ENCODE measurements around the gene CDK5RAP2.
"Not testable (repeated sequence)": the region's sequence is repeated elsewhere in the genome, so short reads cannot be mapped to it uniquely, and the experiment has no call there.

CDK5RAP2 gene

GRCh38 chr9:120541921-120542320 lies 38.0 kb downstream of the CDK5RAP2 start:
- DNase-seq, result no peak

DNA sequence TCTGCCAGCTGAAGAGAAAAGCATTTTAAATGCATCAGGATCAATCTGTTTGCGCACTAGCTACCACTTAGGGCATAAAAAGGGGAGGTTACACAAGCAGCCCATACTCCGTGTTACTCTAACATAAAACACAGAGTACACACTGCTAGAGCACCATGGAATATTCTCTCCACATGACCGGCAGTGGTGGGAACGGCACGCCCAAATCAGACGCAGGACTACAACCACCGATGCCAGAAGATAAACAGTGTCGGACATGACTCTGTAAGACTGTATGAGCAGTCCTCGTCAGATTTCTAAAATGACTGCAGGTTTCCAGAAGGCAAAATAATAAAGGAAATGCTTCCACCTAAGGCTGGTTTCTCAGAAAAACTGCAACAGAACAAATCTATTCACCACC lies 40.0 kb downstream of the CDK5RAP2 start:
- no peak for DNase-seq

- DNase-seq, result no peak
Measured at GRCh38 chr9:120538339-120538738, 41.6 kb downstream of the CDK5RAP2 start.

DNA sequence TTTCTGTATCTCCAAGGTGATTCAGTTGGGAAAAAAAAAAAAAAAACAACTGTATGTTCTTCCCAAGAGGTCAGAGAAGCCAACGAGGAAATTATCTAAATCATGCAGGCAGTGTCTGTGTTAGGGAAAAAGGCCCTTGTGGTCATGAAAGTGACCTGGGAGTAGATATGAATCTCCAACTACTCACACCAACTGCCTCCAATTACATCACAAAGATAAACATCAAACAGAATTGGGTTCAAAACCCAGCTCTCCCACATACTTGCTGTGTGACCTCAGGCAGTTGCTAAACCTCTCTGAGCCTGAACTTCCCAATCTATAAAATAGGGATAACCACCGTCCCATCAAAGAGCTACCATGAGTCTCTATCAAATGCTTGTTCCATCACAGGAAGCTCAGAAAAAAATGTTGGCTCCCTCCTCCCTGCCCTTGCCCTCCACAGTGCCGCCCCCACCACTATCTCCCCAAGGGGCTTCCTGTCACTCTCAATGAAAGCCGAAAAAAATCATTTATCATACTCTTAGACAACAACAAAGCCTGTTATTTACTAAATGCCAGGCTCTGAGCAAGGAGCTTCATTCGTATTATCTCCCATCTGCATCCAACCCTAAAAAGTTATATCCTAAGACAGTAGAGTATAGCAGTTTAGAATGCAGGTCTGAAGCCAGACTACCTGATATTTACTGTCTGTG lies 42.9 kb downstream of the CDK5RAP2 start:
- no peak for DNase-seq

DNA sequence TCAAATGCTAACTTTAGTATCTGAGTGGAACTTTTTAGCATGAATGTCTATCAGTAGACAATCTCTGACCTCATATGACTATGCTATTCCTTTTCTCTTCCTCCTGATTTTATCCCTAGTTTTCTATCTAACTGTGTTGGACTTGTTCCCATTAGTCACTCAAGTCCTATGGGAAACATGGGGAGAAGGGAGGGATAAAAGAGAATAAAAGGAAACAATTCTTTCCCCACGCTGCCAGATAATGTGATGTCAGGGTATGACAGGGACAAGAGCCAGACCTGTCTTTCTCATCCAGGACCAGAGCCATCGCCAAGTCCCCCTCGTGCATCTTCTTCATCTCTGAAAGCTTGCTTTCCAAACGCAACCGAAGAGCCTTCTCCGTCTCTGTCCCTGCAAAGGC lies 43.9 kb downstream of the CDK5RAP2 start:
- no peak for DNase-seq

DNA sequence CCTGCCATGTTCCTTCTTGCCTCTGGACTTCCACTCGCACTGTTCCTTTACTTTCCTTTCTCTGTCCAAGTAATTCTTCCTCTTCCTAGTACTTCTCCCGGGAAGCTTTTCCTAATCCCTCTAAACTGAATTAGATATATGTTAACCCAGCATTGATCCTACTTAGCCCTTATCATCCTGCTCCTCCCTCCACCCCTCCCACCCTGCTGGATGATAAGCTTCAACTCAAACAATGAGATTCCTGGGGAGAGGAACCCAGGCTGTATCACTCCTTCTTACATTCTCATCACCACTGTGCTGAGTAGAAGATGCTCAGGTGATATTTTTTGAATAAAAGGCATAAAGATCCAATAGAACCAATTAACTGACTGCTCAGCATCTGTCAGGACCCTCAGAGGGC lies 45.7 kb downstream of the CDK5RAP2 start:
- no peak for DNase-seq

DNA sequence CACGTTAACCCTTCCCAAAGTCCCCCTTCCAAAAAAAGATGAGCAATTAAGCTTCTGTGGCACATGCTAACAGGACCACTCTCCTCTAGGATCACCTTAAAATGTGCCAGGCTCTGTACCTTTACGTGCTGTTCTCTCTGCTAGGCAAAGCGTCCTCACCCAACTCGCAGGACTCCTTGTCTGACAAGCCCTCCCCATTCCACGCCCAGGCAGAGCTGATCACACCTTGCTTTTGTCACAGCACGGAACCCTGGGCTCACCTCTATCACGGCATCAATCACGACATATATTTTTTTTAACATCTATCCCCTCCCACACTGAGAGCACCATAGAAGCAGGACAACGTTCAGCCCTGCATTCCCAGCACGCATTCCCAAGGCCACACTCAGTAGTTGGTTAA lies 47.1 kb downstream of the CDK5RAP2 start:
- no peak for DNase-seq

DNA sequence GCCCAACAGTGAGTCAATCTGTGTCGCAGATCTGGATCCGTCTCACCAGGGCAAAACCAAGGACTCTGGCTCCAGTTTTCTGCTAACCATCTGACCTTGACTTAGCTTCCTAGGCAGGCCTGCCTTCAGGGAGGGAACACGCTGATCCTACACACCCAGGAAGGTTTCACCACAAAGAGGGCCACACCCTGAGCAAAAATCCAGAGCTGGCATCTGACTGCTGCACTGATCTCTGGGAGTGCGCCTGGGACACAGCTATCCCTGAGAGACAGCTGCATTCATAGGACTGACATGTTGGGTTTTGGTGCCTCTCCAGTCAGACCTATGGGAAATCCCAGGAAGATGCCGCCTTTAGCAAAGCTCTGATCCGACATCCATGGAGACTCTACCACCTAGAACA lies 47.5 kb downstream of the CDK5RAP2 start:
- DNase-seq, result no peak

DNA sequence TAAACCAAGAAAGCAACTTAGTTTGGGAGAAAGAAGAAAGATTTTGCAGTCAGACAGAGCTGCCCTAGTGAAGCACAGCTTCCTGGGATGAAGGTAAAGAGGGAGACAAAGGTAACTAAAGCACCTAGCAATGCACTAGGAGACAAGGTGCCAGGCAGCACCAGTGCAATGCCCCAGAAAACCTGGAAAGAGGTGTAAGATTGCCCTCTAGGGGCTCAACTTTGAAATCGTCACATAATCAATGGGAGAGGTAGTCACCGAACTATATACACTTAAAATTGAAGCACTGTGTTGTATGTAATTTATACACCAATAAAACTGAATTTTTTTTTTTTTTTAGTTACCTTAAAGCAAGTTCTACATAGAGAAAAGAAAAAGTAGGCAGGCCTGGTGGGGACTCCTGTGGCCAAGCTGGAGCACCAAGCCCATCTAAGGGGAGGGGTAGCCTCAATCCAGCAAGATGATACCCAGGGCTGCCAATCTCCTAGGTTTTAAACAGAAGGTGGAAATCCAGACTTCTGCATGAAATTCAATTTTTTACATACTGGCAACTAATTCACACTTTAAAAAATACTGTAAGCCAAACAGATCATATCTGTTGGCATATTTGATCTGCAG lies 48.2 kb downstream of the CDK5RAP2 start:
- DNase-seq, result peak in 1 of 2 donors; percentile 7

GRCh38 chr9:120530220-120530832 lies 49.6 kb downstream of the CDK5RAP2 start:
- DNase-seq, result not testable (repeated sequence)

DNA sequence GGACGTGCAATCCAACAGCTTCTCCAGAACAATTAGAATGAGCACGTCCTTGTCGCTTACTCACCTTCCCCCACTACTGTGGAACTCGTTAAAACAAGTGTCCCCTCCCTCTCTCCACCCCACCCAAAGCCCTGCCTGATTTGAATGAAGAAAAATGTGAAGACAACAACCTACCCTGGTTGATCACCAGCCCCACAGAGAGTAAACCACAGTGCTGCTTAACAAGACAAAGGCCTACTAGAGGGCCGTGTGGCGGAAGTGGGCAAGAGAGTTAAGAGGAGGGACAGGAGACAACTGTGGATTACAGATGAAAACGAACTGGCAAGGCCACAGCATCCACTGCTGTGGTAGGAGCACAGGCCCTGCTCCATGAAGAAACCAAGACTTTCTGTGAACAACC lies 51.1 kb downstream of the CDK5RAP2 start:
- no peak for DNase-seq

DNA sequence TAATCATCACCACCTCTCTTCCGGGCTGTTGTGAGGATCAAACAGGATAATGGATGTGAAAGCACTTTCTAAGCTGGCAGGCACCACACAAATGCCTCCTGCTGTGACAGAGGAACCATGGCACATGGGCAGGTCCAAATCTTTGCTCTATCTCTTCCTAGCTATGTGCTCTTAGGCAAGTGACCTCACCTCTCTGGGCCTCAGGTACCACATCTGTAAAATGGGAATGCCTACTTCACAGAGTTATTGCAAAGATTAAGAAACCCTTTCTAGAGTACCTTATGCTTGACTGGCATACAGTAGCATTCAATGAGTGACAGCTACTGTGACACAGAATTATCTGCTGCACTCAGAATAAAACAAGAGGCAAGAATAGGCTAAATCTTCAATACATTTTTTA lies 51.6 kb downstream of the CDK5RAP2 start:
- no peak for DNase-seq

DNA sequence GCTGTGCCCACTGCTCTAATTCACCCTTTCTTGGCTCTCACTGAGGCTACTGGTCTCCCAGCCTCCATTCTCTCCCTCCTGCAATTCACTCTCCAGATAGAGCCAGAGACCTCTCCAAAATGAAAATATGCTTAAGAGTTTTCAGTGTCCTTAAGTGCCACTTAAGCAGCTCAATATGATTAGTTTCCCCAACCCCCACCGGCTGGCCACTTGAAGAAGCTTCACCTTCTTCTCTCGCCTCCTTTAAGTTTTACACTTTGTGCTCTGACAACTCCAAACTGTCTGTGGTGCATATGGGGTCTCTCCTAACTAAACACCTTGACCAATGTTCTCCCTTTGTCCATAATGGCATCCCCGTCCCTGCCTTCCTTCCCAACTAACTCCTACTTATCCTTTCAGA lies 53.4 kb downstream of the CDK5RAP2 start:
- DNase-seq, result no peak

GRCh38 chr9:120524863-120525262 lies 55.1 kb downstream of the CDK5RAP2 start:
- no peak for DNase-seq

DNA sequence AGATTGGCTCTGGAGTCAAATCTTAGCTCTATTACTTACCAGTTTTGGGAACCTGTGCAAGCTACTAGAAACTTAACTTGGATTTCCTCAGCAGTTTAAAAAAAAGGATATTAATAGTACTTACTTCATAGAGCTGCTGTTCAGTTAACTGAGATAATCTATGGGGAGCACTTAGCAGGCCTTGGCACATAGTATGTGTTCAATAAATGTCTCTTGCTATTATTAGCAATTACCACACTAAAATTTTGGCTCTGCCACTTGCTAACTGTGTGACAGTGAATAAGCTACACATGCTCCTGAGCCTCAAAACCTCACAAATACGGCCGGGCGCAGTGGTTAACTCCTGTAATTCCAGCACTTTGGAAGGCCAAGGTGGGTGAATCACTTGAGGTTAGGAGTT lies 55.9 kb downstream of the CDK5RAP2 start:
- no peak for DNase-seq

DNA sequence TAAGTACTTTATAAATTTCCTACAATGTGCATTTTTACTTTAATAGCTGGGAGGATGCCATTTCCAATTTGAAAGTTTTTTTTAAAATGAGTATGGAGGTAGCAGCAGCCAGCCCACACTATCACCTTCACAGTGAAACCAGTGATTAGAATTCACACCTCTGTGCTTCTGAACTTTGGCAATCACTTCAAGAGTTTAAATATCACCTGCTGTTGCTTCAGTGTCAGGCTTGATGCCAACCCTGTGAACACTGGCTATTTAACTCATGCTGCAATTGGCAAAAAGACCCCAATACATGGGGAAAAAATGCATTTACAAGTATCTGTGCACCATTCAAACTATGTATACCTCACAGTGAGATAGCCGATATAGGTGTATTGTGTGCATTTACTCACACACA lies 57.4 kb downstream of the CDK5RAP2 start:
- no peak for DNase-seq

DNA sequence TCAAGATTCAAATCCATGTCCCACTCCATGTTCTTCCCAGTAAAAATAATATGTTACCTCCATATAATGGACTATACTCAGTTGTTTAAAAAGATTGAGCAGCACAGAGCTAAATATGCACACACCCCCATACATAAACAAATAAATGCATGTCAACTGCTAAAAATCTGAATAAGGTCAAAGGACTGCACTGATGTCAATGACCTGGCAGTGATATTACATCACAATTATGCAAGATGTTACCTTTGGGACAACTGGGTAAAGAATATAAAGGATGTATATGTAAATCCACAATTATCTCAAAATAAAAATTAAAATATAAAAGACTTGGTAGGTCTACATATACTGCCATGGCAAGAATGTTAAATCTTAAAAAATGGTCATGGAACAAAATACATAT lies 57.9 kb downstream of the CDK5RAP2 start:
- no peak for DNase-seq

DNA sequence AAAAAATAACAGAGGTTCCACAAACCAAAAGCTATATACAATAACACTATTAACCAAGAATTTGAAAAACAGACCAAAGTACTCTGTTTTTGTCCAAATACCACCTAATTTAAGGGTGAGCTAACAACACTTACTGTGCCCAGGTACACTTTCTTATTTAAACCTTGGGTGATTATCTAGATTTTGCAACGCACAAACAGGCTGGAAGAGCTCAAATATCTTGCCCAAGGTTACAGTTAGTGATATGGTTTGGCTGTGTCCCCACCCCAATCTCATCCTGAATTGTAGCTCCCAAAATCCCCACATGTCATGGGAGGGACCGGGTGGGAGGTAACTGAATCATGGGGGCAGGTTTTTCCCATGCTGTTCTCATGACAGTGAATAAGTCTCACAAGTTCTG lies 58.9 kb downstream of the CDK5RAP2 start:
- no peak for DNase-seq

GRCh38 chr9:120515996-120516395 lies 64.0 kb downstream of the CDK5RAP2 start:
- not testable (repeated sequence) for DNase-seq

DNA sequence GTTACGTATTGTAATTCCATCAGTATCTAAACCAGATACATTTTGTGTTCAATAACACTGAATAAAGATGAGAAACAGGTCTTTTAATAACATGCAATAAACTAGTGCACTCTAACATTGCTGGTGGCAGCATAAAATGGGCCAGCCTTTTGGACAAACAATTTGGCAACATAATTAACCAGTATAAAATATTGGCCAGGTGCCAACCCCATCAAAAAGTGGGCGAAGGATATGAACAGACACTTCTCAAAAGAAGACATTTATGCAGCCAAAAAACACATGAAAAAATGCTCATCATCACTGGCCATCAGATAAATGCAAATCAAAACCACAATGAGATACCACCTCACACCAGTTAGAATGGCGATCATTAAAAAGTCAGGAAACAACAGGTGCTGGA lies 64.5 kb downstream of the CDK5RAP2 start:
- not testable (repeated sequence) for DNase-seq

- no peak for DNase-seq
Measured at GRCh38 chr9:120514405-120514804, 65.6 kb downstream of the CDK5RAP2 start.

DNA sequence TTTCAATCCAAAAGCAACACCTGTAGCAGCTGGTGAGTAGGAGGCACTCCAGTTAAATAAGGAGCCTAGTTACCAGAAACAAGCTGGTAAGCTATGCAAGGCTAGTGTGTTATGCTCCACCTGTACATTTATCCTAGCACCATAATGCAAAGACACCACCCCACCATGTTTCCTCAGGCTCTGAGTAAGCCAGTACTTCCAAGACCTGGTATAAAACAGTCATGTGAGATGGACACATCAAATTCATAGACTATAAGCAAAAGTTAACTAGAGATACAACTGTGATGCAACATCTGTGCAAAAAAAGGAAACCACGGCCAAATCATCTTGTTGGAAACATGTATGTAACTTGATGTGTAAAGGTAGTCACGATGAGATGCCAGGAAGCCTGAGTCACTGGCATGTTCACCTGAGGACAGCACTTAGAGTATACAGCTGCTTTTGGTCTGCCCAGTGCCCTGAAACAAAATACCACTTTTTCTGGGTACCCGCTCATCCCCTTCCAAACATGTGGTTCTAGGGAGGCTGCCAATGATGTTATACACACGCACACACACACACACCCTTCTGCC lies 66.1 kb downstream of the CDK5RAP2 start:
- DNase-seq, result no peak

DNA sequence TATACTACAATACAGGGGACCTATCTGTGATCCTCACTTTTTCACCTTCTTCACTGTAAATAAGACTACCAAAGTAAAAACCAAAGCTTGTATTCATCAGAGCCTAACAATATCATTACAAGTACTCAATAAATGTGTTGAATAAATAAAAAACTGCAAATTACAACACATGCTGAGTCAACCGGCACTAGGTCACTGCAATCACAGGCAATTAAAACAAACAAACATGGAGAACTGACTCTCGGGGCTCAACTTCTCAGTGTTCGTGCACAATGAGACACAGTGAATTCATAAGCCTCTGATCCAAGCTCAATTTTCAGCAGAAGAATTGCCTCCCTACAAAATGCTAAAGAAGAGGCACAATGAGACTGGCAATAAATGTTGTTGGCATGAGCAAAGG lies 69.2 kb downstream of the CDK5RAP2 start:
- DNase-seq, result no peak

DNA sequence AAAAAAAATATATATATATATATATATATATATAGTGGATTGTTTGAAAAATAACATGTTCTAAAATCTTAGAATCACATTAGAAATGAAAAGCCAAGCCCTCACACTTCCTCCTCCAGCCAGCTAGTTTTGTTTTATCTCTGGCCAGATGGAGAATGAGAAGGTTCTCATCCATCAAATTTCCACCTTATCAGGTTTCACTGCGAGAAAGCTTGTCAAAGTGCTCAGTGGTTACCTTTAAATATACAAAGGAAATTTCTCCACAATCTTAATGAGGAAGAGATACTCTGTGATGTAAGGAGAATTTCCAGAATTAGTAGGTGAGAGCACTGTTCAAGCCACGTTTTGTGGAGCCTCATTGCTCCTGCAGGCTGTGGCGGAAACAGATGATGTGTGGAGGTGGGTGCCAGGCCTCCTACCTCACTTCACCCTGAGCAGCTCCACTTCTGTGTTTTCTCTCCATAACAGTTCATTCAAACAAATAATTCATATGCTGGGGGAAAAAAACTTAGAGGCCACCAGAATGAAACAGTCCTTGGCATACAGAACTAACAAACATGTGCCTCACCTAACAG lies 71.9 kb downstream of the CDK5RAP2 start:
- no peak for DNase-seq

All from CD4-positive, alpha-beta T cell treated with Interferon alpha-2 for 1 hour (primary cell).